Tibial nerve (tissue), 4 donors: ENCODE results near the gene PXN. TPM values are rescaled to one million over a fixed set of nuclear protein-coding genes. Genes with fewer than 3 reads are reported as not detected.

Experiments
- DNase-seq, 2 donors: peaks; one replicate each; pipeline ENCODE4 v3.0.0-alpha.2; 2019; ENCODE audit warnings: low spot score in 2 of 2
- H3K27ac ChIP-seq, 4 donors: fragments of 200-600 bp; sonication (generic) in 3 of 4; one replicate each; pipeline ENCODE4 v1.5.1; 2017 to 2019; ENCODE audit warnings: mild to moderate bottlenecking in 1 of 4
- H3K27me3 ChIP-seq, 2 donors: fragments of 200-600 bp; sonication (generic) in 1 of 2; one replicate each; pipeline versions ENCODE4 v1.5.1 to v1.6.0; 2017 to 2019
- H3K36me3 ChIP-seq, 3 donors: fragments of 200-600 bp; sonication (generic); one replicate each; pipeline ENCODE4 v1.5.1; 2018 to 2019
- H3K4me1 ChIP-seq, 4 donors: fragments of 200-600 bp; sonication (generic) in 3 of 4; one replicate each; pipeline ENCODE4 v1.5.1; 2017 to 2019
- H3K4me3 ChIP-seq, 4 donors: fragments of 200-600 bp; sonication (generic) in 3 of 4; one replicate each; pipeline ENCODE4 v1.5.1; 2017 to 2019; ENCODE audit warnings: mild to moderate bottlenecking in 1 of 4, moderate library complexity in 1 of 4
- H3K9me3 ChIP-seq, 4 donors: fragments of 200-600 bp; sonication (generic) in 3 of 4; one replicate each; pipeline ENCODE4 v1.5.1; 2017 to 2019
- CTCF ChIP-seq, 5 experiments: fragments of 200-600 bp in 3 of 5; fragments of 450-650 bp in 2 of 5; sonication (generic) in 3 of 5; IDR thresholded peaks; one replicate each; pipeline ENCODE4 v1.5.1; 2016 to 2019; ENCODE audit warnings: antibody characterized with exemption in 5 of 5, mild to moderate bottlenecking in 3 of 5, moderate library complexity in 2 of 5
- EP300 ChIP-seq, 2 donors: sonication (generic); formaldehyde crosslinking; IDR thresholded peaks; one replicate each; pipeline ENCODE4 v1.6.1; 2017; ENCODE audit warnings: antibody characterized with exemption in 2 of 2, mild to moderate bottlenecking in 1 of 2
- POLR2A ChIP-seq, 2 donors: fragments of 450-650 bp; IDR thresholded peaks; one replicate each; pipeline ENCODE4 v1.6.1; 2017; ENCODE audit warnings: antibody characterized with exemption in 2 of 2, mild to moderate bottlenecking in 2 of 2, moderate library complexity in 2 of 2
- WGBS, 2 donors: methylation state at CpG; one replicate each; pipeline ENCODE4 v1.1.5; 2018; 5-methylcytosine and 5-hydroxymethylcytosine counted together
- total RNA-seq, 4 donors: library from RNA; depleted of rRNA; stranded (reverse); fragments of >200 nt; gene quantifications; one replicate each; pipeline ENCODE4 v1.1.0, GENCODE V29; 2016

PXN gene
- total RNA-seq, 4 donors from 2014 or later: 217 to 428 (median 330) TPM

- WGBS, 2 donors: 63% methylated on average over 11 to 12 of the region's 12 CpGs
- no peak for DNase-seq
- no peak for TF ChIP-seq EP300 (IDR thresholded peaks at IDR 0.05)
- TF ChIP-seq CTCF (IDR thresholded peaks at IDR 0.05): no peak
- no peak for TF ChIP-seq POLR2A (IDR thresholded peaks at IDR 0.05)
- peak overlapping the region in 3 of 4 donors; percentile 1 to 13 (median 4) for H3K4me3 ChIP-seq
- H3K36me3 ChIP-seq: peaks cover 0 to 10% (median 4%) of the 10 kb centered on the region in 3 donors
- H3K9me3 ChIP-seq: no peaks in the 10 kb centered on the region
- peak overlapping the region; percentile 62 to 98 (median 85) for H3K27ac ChIP-seq
- peaks cover 0 to 100% (median 92%) of the 10 kb centered on the region in 4 donors for H3K4me1 ChIP-seq
- no peaks in the 10 kb centered on the region for H3K27me3 ChIP-seq
Measured at GRCh38 chr12:120229487-120230325, 35.8 kb downstream of the PXN start.

GRCh38 chr12:120229071-120229486 lies 36.5 kb downstream of the PXN start:
- no peaks in the 10 kb centered on the region for H3K27me3 ChIP-seq
- DNase-seq: no peak
- peak overlapping the region; percentile 62 to 98 (median 85) for H3K27ac ChIP-seq
- no peaks in the 10 kb centered on the region for H3K9me3 ChIP-seq
- peaks cover 0 to 100% (median 90%) of the 10 kb centered on the region in 4 donors for H3K4me1 ChIP-seq
- peak overlapping the region in 1 of 4 donors; percentile 27 for H3K4me3 ChIP-seq
- WGBS, 2 donors: 43 to 55% methylated on average over 6 to 7 of the region's 7 CpGs
- H3K36me3 ChIP-seq: peaks cover 0 to 11% (median 4%) of the 10 kb centered on the region in 3 donors
- TF ChIP-seq EP300 (IDR thresholded peaks at IDR 0.05): no peak
- TF ChIP-seq CTCF (IDR thresholded peaks at IDR 0.05): no peak
- no peak for TF ChIP-seq POLR2A (IDR thresholded peaks at IDR 0.05)

GRCh38 chr12:120228291-120229070 lies 37.0 kb downstream of the PXN start:
- WGBS, 2 donors: 20% methylated on average over 18 to 20 of the region's 23 CpGs
- Histone ChIP-seq H3K4me1 (peaks cover 0 to 100% (median 86%) of the 10 kb centered on the region in 4 donors), H3K27ac (peak overlapping the region in 3 of 4 donors; percentile 83 to 98 (median 87))

GRCh38 chr12:120228041-120228290 lies 37.6 kb downstream of the PXN start:
- Histone ChIP-seq H3K4me3 (peak overlapping the region in 1 of 4 donors; percentile 27), H3K9me3 (no peaks in the 10 kb centered on the region), H3K27ac (peak overlapping the region in 3 of 4 donors; percentile 25 to 98 (median 87)), H3K4me1 (peaks cover 0 to 97% (median 81%) of the 10 kb centered on the region in 4 donors), H3K27me3 (no peaks in the 10 kb centered on the region), H3K36me3 (peaks cover 0 to 22% (median 4%) of the 10 kb centered on the region in 3 donors)
- peak in 1 of 2 donors; percentile 3 for TF ChIP-seq POLR2A (IDR thresholded peaks at IDR 0.05)
- no peak for TF ChIP-seq EP300 (IDR thresholded peaks at IDR 0.05)
- WGBS, 2 donors: 48 to 54% methylated on average over 3 of the region's 3 CpGs
- DNase-seq: no peak

More at GRCh38 chr12:120228291-120229070, 37.0 kb downstream of the PXN start:
- peak overlapping the region in 1 of 4 donors; percentile 27 for H3K4me3 ChIP-seq
- no peaks in the 10 kb centered on the region for H3K9me3 ChIP-seq
- no peaks in the 10 kb centered on the region for H3K27me3 ChIP-seq
- peaks cover 0 to 17% (median 4%) of the 10 kb centered on the region in 3 donors for H3K36me3 ChIP-seq
- TF ChIP-seq EP300 (IDR thresholded peaks at IDR 0.05) (peak; percentile 37 to 71), POLR2A (IDR thresholded peaks at IDR 0.05) (peak in 1 of 2 donors; percentile 2), CTCF (IDR thresholded peaks at IDR 0.05) (peak; percentile 89 to 99 (median 92))
- peak; percentile 72 to 80 for DNase-seq

- Histone ChIP-seq H3K27ac (peak overlapping the region in 3 of 4 donors; percentile 25 to 98 (median 87)), H3K27me3 (no peaks in the 10 kb centered on the region), H3K36me3 (peaks cover 2 to 27% (median 8%) of the 10 kb centered on the region in 3 donors), H3K9me3 (no peaks in the 10 kb centered on the region), H3K4me3 (no peak overlapping the region), H3K4me1 (peaks cover 0 to 94% (median 76%) of the 10 kb centered on the region in 4 donors)
- no peak for DNase-seq
- TF ChIP-seq POLR2A (IDR thresholded peaks at IDR 0.05) (no peak), CTCF (IDR thresholded peaks at IDR 0.05) (no peak), EP300 (IDR thresholded peaks at IDR 0.05) (no peak)
- WGBS, 2 donors: 62 to 69% methylated on average over 8 of the region's 8 CpGs
Measured at GRCh38 chr12:120227233-120228040, 38.1 kb downstream of the PXN start.
